Muscle layer of colon (tissue), 2 donors: ENCODE results near the gene ANO6.

Experiments used
- H3K27ac ChIP-seq: one replicate; pipeline ENCODE4 v1.7.0; 2013; ENCODE audit warnings: low read depth, mild to moderate bottlenecking, low read length, moderate library complexity
- H3K27me3 ChIP-seq, 2 donors: one replicate each; pipeline ENCODE4 v1.7.0; 2013; ENCODE audit warnings: low read length in 2 of 2, mild to moderate bottlenecking in 2 of 2; ENCODE audit not compliant: insufficient read depth in 2 of 2, control insufficient read depth in 1 of 2
- H3K36me3 ChIP-seq: one replicate; pipeline ENCODE4 v1.7.0; 2013; ENCODE audit warnings: mild to moderate bottlenecking, low read length; ENCODE audit not compliant: insufficient read depth
- H3K4me1 ChIP-seq: one replicate; pipeline ENCODE4 v1.7.0; 2013; ENCODE audit warnings: mild to moderate bottlenecking, low read length; ENCODE audit not compliant: insufficient read depth
- H3K4me3 ChIP-seq, 2 donors: one replicate each; pipeline ENCODE4 v1.7.0; 2013; ENCODE audit warnings: low read length in 2 of 2, low read depth in 1 of 2, mild to moderate bottlenecking in 1 of 2, moderate library complexity in 1 of 2
- H3K9ac ChIP-seq: one replicate; pipeline ENCODE4 v1.7.0; 2013; ENCODE audit warnings: low read length
- H3K9me3 ChIP-seq: one replicate; pipeline ENCODE4 v1.7.0; 2013; ENCODE audit warnings: mild to moderate bottlenecking, low read length
- donor health status: abdominal sarcoma.
- donor health status: Adenocarcinoma of cecum.

The ANO6 gene

DNA sequence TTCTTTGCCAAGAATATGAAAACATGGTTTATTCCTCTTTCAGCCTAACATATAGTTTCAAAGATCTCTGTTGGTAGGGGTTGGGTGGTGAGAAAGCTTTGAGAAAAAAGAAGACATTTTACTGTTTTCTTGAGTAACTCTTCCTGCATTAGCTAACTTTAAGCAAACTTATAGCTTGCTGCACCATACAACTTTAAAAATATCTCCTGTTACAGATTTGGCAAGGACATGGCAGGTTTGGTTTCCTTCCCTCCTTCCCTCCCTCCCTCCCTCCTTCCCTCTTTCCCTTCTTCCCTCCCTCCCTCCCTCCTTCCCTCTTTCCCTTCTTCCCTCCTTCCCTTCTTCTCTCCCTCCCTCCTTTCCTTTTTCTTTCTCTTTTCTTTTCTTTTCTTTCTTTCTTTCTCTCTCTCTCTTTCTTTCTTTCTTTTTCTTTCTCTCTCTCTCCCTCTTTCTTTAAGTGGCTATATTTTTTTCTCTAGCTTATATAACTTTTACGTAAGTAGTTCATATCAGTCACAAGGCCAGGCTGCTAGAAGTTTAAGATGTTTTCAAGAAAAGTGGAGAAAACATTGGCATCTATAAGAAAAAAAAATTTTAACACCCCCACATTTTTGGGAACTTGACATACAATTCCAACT, 26.0 kb upstream of the ANO6 start:
- H3K36me3 ChIP-seq: no peaks in the 10 kb centered on the region
- no peaks in the 10 kb centered on the region for H3K27me3 ChIP-seq
- no peak overlapping the region for H3K4me3 ChIP-seq
- no peak overlapping the region for H3K27ac ChIP-seq
- no peaks in the 10 kb centered on the region for H3K9me3 ChIP-seq
- no peak overlapping the region for H3K9ac ChIP-seq
- H3K4me1 ChIP-seq: no peaks in the 10 kb centered on the region

DNA sequence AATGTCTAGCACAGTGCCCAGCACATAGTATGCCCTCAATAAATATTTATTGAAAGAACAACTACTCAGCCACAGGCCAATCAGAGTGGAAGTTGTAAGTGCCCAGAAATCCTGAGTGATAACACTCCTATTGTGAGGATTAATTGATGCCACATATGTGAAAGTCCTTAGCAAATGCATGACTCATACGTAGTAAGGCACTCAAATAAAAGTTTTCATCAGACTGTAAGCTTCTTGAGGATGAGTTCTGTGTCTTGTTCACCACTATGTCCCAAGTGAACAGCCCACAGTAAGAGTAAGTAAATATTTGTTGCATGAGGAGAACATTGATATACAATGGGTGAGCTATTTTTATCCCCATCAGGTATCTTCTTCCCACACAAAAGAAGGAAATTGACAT, 24.7 kb upstream of the ANO6 start:
- Histone ChIP-seq H3K9ac (no peak overlapping the region), H3K27ac (no peak overlapping the region), H3K4me3 (no peak overlapping the region), H3K9me3 (no peaks in the 10 kb centered on the region), H3K27me3 (no peaks in the 10 kb centered on the region), H3K4me1 (no peaks in the 10 kb centered on the region), H3K36me3 (no peaks in the 10 kb centered on the region)

DNA sequence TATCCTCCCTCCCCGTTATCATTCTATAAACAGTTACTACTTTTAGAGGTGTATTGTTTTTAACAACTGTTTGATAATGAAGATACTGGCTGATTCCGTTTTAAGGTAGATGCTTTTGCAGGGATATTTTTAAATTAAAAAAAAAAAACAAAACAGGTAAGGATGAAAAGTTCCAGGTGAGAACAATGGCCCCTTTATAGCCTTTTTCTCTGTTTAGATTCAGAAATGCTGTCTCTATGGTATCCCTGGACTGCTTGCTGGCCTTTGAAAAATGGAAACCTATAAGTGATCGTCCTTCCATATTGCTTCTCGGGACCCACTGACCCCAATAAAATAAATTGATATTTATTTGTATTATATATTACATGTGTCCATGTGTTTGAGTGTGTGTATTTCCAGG, 23.2 kb upstream of the ANO6 start:
- H3K9me3 ChIP-seq: no peaks in the 10 kb centered on the region
- H3K27ac ChIP-seq: no peak overlapping the region
- H3K36me3 ChIP-seq: no peaks in the 10 kb centered on the region

DNA sequence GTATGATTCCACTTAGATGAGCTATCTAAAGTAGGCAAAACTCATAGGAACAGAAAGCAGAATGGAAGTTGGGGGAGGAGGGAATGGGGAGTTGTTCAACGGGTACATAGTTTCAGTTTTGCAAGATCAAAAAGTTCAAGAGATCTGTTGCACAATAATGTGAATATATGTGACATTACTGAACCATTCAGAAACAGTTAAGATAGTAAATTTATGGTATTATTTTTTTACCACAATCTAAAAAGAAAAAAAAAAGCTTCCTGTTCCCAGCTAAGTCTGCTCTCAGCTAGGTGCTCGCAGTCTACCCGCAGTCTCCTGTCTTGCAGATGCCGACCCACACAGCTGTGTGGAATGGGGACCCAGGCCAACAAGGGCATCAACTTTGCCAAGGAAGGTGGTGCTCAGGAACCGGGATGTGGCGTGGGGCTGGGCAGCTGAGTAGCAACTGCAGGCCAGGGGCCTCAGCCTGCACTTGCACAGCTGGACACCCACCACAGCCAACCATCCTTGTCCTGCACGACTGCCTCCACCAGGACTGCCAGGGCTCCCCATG, 15.3 kb upstream of the ANO6 start:
- Histone ChIP-seq H3K4me3 (no peak overlapping the region), H3K36me3 (no peaks in the 10 kb centered on the region), H3K4me1 (no peaks in the 10 kb centered on the region), H3K9me3 (no peaks in the 10 kb centered on the region), H3K27ac (no peak overlapping the region), H3K9ac (no peak overlapping the region), H3K27me3 (no peaks in the 10 kb centered on the region)

More for the DNA sequence above, 23.2 kb upstream of the ANO6 start:
- Histone ChIP-seq H3K4me3 (no peak overlapping the region), H3K27me3 (no peaks in the 10 kb centered on the region), H3K9ac (no peak overlapping the region), H3K4me1 (no peaks in the 10 kb centered on the region)

DNA sequence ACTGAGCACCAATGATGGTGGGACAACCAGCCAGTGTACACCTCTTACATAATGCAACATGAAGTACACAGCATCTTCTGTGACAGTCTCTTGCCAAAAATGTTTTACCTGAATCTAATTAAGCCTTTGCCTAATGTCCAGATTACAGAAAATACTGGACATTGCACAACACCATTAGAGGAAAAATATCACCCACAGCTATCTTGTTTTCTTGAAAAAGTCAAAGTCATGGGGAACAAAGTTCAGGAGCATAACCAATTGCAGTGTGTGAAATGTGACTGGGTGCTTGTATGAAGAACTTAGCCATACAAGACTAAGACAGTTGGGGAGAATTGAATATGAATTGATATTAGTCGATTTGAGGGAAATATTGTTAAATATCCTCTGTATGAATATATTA, 12.1 kb upstream of the ANO6 start:
- Histone ChIP-seq H3K36me3 (no peaks in the 10 kb centered on the region), H3K4me3 (no peak overlapping the region), H3K27me3 (no peaks in the 10 kb centered on the region), H3K9ac (no peak overlapping the region), H3K9me3 (no peaks in the 10 kb centered on the region), H3K27ac (no peak overlapping the region), H3K4me1 (no peaks in the 10 kb centered on the region)

DNA sequence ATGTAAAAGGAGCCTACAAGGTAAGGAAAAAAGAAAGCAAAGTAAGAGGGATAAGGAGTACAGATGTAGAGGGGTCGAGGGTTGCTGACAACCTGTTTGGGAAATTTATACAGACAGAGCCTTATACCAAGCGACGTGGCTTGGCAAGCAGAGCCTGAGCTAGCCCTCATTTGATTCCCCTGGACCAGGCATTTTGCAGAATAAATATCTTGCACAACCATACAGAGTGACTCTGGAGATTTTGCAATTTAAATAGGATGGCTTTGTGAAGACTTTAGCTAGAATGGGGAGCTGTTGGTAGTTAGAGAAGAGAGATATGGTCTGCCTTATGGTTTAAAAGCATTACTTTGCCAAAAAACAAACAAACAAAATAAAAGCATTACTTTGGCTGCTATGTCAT, 11.1 kb upstream of the ANO6 start:
- no peaks in the 10 kb centered on the region for H3K36me3 ChIP-seq
- H3K9me3 ChIP-seq: no peaks in the 10 kb centered on the region
- no peaks in the 10 kb centered on the region for H3K4me1 ChIP-seq
- H3K27ac ChIP-seq: no peak overlapping the region
- H3K27me3 ChIP-seq: no peaks in the 10 kb centered on the region
- H3K9ac ChIP-seq: no peak overlapping the region
- no peak overlapping the region for H3K4me3 ChIP-seq

DNA sequence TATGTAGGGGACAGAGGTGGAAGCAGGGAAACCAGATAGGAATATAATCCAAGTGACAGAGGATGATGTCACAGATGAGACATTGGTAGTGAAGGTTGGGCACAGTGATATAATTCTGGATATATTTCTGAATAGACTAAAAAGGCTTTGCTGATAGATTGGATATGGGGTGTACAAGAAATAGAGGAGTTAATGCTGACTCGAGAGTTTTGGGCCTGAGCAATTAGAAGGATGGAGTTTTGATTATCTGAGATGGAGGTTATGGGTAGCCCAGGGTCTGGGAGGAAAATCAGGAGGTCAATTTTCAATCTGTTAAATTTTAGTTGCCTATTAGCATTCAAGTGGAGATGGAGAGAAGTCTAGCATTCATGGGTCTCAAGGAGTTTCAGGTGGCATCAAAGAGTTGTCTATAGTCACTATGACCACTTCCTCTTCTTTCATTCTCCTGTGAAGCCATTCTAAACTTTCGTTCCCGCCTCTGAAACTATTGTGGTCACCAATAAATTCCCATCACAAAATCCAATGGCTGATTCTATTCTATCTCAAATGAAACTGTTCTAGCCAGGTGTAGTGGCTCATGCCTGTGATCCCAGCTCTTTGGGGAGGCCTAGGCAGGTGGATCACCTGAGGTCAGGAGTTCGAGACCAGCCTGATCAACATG, 10.6 kb upstream of the ANO6 start:
- Histone ChIP-seq H3K27me3 (no peaks in the 10 kb centered on the region), H3K9ac (no peak overlapping the region), H3K4me1 (no peaks in the 10 kb centered on the region), H3K36me3 (no peaks in the 10 kb centered on the region), H3K27ac (no peak overlapping the region), H3K9me3 (no peaks in the 10 kb centered on the region), H3K4me3 (no peak overlapping the region)

DNA sequence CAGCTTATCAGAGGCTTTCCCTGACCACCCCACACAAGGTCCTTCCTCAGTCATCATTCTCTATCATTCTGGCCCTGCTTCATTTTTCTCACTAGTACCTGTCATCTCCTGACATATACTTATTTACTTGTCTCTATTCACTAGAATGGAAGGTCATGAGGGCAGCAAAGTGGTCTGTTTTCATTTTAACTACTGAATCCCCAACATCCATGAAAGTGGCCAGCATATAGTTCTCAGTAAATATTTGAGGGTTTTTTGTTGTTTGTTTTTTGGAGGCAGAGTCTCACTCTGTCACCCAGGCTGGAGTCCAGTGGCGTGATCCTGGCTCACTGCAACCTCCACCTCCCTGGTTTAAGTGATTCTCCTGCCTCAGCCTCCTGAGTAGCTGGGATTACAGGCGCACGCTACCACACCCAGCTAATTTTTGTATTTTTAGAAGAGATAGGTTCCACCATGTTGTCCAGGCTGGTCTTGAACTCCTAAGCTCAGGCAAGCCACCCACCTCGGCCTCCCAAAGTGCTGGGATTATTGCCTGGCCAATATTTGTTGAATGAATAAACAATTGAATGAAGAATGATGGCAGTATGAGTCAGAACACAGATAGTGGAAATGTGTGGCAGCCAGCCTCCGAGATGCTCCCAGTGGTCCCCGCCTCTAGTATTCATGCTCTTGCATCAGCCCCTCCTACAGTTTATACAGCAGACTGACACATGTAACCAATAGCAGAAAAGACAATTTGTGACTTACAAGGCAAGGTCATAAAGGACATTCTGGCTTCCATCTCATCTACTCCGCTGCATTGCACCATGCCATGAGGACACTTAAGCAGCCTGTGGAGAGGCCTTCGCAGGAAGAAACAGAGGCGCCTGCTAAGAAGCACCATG, 7.0 kb upstream of the ANO6 start:
- Histone ChIP-seq H3K4me3 (no peak overlapping the region), H3K27ac (no peak overlapping the region), H3K4me1 (no peaks in the 10 kb centered on the region), H3K9me3 (no peaks in the 10 kb centered on the region), H3K36me3 (no peaks in the 10 kb centered on the region), H3K9ac (no peak overlapping the region), H3K27me3 (no peaks in the 10 kb centered on the region)

DNA sequence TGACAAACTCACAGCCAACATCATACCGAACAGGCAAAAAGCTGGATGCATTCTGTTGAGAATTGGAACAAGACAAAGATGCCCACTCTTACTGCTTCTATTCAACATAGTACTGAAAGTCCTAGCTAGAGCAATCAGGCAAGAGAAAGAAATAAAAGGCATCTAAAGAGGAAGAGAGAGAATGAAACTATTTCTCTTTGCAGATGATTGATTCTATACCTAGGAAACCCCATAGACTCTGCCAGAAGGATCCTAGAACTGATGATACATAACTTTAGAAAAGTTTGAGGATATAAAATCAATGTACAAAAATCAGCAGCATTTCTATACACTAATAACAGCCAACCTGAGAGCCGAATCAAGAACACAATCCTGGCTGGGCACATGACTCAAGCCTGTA, 6.1 kb upstream of the ANO6 start:
- no peak overlapping the region for H3K4me3 ChIP-seq
- H3K36me3 ChIP-seq: no peaks in the 10 kb centered on the region
- H3K9ac ChIP-seq: no peak overlapping the region
- no peaks in the 10 kb centered on the region for H3K4me1 ChIP-seq
- H3K27ac ChIP-seq: no peak overlapping the region
- no peaks in the 10 kb centered on the region for H3K27me3 ChIP-seq
- no peaks in the 10 kb centered on the region for H3K9me3 ChIP-seq

DNA sequence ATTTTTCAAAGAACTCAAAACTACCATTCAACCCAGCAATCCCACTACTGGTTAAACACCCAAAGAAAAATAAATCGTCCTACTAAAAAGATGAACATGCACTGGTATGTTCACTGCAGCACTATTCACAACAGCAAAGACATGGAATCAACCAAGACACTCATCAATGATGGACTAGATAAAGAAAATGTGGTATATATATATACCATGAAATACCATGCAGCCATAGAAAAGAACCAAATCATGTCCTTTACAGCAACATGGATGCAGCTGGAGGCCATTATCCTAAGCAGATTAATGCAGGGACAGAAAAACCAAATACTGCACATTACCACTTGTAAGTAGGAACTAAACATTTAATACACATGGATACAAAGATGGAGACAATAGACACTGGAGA, 3.8 kb upstream of the ANO6 start:
- no peaks in the 10 kb centered on the region for H3K36me3 ChIP-seq
- no peaks in the 10 kb centered on the region for H3K4me1 ChIP-seq
- H3K27ac ChIP-seq: no peak overlapping the region
- no peak overlapping the region for H3K4me3 ChIP-seq
- H3K9me3 ChIP-seq: no peaks in the 10 kb centered on the region
- H3K27me3 ChIP-seq: no peaks in the 10 kb centered on the region
- no peak overlapping the region for H3K9ac ChIP-seq

DNA sequence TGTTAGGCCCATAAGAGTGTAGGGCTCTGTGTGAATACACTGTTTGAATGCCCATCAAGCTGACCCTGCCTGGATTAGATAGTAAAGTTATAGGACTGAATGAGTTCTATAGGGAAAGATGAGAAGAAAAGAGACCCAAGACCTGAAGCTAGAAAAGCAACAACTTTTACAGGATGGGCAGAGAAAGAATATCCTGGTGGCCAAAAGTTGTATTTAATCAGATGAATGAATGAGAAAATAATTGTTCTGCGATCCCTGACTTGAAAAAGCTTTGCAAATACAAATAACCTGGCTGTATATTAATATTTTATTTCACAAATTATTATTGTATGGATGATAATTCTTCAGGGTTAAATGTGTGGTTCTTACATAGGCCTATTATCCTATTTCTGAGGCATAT, 2.8 kb upstream of the ANO6 start:
- no peaks in the 10 kb centered on the region for H3K36me3 ChIP-seq
- H3K4me3 ChIP-seq: no peak overlapping the region
- H3K9ac ChIP-seq: no peak overlapping the region
- peaks cover 5% of the 10 kb centered on the region for H3K4me1 ChIP-seq
- no peaks in the 10 kb centered on the region for H3K27me3 ChIP-seq
- H3K9me3 ChIP-seq: no peaks in the 10 kb centered on the region
- no peak overlapping the region for H3K27ac ChIP-seq
